HG02885 (cell line): Measurements from ENCODE around the gene KSR2.

ENCODE experiments used
- ATAC-seq: cut with Tn5 transposase; IDR thresholded peaks from one replicate; pipeline ENCODE4 v1.9.1; 2021; ENCODE audit warnings: mild to moderate bottlenecking; ENCODE audit not compliant: unreplicated experiment, poor library complexity

The KSR2 gene

GRCh38 chr12:117447665-117448366 lies 521.0 kb downstream of the KSR2 start:
- no peak for ATAC-seq

GRCh38 chr12:117444781-117445180 lies 524.0 kb downstream of the KSR2 start:
- ATAC-seq = no peak

GRCh38 chr12:117441751-117442150 lies 527.0 kb downstream of the KSR2 start:
- no peak for ATAC-seq

- no peak for ATAC-seq
Measured at GRCh38 chr12:117440384-117440783, 528.4 kb downstream of the KSR2 start.

GRCh38 chr12:117439531-117440001 lies 529.2 kb downstream of the KSR2 start:
- no peak for ATAC-seq

- no peak for ATAC-seq
Measured at GRCh38 chr12:117438809-117439208, 530.0 kb downstream of the KSR2 start.

GRCh38 chr12:117437516-117438255 lies 531.1 kb downstream of the KSR2 start:
- ATAC-seq = no peak

- no peak for ATAC-seq
Measured at GRCh38 chr12:117433878-117434277, 534.9 kb downstream of the KSR2 start.

GRCh38 chr12:117430246-117430645 lies 538.5 kb downstream of the KSR2 start:
- ATAC-seq = no peak

GRCh38 chr12:117427211-117427610 lies 541.6 kb downstream of the KSR2 start:
- no peak for ATAC-seq

- no peak for ATAC-seq
Measured at GRCh38 chr12:117421987-117422386, 546.8 kb downstream of the KSR2 start.

GRCh38 chr12:117421068-117421752 lies 547.6 kb downstream of the KSR2 start:
- no peak for ATAC-seq

GRCh38 chr12:117417004-117417403 lies 551.8 kb downstream of the KSR2 start:
- no peak for ATAC-seq

GRCh38 chr12:117412465-117413188 lies 556.2 kb downstream of the KSR2 start:
- no peak for ATAC-seq

- no peak for ATAC-seq
Measured at GRCh38 chr12:117409286-117409685, 559.5 kb downstream of the KSR2 start.

GRCh38 chr12:117408161-117408791 lies 560.5 kb downstream of the KSR2 start:
- ATAC-seq = no peak

- ATAC-seq = no peak
Measured at GRCh38 chr12:117404940-117405339, 563.9 kb downstream of the KSR2 start.

GRCh38 chr12:117404203-117404853 lies 564.5 kb downstream of the KSR2 start:
- no peak for ATAC-seq

- no peak for ATAC-seq
Measured at GRCh38 chr12:117403586-117404139, 565.1 kb downstream of the KSR2 start.
